ENCODE results near the gene FBXL19.

FBXL19 gene

GRCh38 chr16:30958175-30959079, 35.1 kb downstream of the FBXL19 start:
- POLR2A ChIA-PET, result interaction anchor here (0.7 to 2.9 kb wide), 5 partner anchors 9 to 159 kb away, joined by 3 to 9 read pairs (median 3); partner anchors contain the start of genes ZNF646 and ZNF668

More at GRCh38 chr16:30958175-30959079, 35.1 kb downstream of the FBXL19 start:
- H3K36me3 ChIP-seq (ENCODE audit: control insufficient read depth in 2 of 2, insufficient read depth in 1 of 2, low read length in 2 of 2), result peaks cover 40 to 50% of the 10 kb centered on the region in 2 experiments
- peaks cover 2% of the 10 kb centered on the region; the same call in 1 of the 2 replicates for H3K4me1 ChIP-seq (ENCODE audit: control insufficient read depth, insufficient read depth, low read length)
- H3K27ac ChIP-seq (ENCODE audit: extremely low read depth, low read depth, low read length), result peak overlapping the region; percentile 96; the same call in 1 of the 2 replicates
- CTCF ChIA-PET, result interaction anchor here (0.6 to 2.7 kb wide), 5 partner anchors 14 to 203 kb away, joined by 3 to 8 read pairs (median 4); no protein-coding TSS in a partner anchor
- TF ChIP-seq ZNF24 (tag by site-specific recombination; IDR thresholded peaks at IDR 0.05), result no peak
- 0 out of 2 replicates have a peak, but pooled peaks have one; percentile 39 for TF ChIP-seq KLF7 (tag by site-specific recombination; IDR thresholded peaks at IDR 0.05; ENCODE audit: borderline replicate concordance)
- TF ChIP-seq SP3 (tag by site-specific recombination; IDR thresholded peaks at IDR 0.05), result peak; percentile 61
- TF ChIP-seq, protein P1, sequence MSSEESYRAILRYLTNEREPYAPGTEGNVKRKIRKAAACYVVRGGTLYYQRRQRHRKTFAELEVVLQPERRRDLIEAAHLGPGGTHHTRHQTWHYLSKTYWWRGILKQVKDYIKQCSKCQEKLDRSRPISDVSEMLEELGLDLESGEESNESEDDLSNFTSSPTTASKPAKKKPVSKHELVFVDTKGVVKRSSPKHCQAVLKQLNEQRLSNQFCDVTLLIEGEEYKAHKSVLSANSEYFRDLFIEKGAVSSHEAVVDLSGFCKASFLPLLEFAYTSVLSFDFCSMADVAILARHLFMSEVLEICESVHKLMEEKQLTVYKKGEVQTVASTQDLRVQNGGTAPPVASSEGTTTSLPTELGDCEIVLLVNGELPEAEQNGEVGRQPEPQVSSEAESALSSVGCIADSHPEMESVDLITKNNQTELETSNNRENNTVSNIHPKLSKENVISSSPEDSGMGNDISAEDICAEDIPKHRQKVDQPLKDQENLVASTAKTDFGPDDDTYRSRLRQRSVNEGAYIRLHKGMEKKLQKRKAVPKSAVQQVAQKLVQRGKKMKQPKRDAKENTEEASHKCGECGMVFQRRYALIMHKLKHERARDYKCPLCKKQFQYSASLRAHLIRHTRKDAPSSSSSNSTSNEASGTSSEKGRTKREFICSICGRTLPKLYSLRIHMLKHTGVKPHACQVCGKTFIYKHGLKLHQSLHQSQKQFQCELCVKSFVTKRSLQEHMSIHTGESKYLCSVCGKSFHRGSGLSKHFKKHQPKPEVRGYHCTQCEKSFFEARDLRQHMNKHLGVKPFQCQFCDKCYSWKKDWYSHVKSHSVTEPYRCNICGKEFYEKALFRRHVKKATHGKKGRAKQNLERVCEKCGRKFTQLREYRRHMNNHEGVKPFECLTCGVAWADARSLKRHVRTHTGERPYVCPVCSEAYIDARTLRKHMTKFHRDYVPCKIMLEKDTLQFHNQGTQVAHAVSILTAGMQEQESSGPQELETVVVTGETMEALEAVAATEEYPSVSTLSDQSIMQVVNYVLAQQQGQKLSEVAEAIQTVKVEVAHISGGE (tag by site-specific recombination; conservative IDR thresholded peaks at IDR 0.05; ENCODE audit: low read depth), result 0 out of 2 replicates have a peak, but pooled peaks have one; percentile 26
- TF ChIP-seq GLIS2 (tag by site-specific recombination; IDR thresholded peaks at IDR 0.05), result peak; percentile 33; the same call in 1 of the 2 replicates
- peak; percentile 72 for TF ChIP-seq KLF9 (tag by site-specific recombination; IDR thresholded peaks at IDR 0.05; ENCODE audit: low read depth)
- TF ChIP-seq, protein P2, sequence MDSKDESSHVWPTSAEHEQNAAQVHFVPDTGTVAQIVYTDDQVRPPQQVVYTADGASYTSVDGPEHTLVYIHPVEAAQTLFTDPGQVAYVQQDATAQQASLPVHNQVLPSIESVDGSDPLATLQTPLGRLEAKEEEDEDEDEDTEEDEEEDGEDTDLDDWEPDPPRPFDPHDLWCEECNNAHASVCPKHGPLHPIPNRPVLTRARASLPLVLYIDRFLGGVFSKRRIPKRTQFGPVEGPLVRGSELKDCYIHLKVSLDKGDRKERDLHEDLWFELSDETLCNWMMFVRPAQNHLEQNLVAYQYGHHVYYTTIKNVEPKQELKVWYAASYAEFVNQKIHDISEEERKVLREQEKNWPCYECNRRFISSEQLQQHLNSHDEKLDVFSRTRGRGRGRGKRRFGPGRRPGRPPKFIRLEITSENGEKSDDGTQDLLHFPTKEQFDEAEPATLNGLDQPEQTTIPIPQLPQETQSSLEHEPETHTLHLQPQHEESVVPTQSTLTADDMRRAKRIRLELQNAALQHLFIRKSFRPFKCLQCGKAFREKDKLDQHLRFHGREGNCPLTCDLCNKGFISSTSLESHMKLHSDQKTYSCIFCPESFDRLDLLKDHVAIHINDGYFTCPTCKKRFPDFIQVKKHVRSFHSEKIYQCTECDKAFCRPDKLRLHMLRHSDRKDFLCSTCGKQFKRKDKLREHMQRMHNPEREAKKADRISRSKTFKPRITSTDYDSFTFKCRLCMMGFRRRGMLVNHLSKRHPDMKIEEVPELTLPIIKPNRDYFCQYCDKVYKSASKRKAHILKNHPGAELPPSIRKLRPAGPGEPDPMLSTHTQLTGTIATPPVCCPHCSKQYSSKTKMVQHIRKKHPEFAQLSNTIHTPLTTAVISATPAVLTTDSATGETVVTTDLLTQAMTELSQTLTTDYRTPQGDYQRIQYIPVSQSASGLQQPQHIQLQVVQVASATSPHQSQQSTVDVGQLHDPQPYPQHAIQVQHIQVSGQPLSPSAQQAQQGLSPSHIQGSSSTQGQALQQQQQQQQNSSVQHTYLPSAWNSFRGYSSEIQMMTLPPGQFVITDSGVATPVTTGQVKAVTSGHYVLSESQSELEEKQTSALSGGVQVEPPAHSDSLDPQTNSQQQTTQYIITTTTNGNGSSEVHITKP (tag by site-specific recombination; IDR thresholded peaks at IDR 0.05), result peak; percentile 38; the same call in 1 of the 2 replicates
- TF ChIP-seq ZNF335 (tag by site-specific recombination; conservative IDR thresholded peaks at IDR 0.05), result peak; percentile 41
- TF ChIP-seq, protein P3, sequence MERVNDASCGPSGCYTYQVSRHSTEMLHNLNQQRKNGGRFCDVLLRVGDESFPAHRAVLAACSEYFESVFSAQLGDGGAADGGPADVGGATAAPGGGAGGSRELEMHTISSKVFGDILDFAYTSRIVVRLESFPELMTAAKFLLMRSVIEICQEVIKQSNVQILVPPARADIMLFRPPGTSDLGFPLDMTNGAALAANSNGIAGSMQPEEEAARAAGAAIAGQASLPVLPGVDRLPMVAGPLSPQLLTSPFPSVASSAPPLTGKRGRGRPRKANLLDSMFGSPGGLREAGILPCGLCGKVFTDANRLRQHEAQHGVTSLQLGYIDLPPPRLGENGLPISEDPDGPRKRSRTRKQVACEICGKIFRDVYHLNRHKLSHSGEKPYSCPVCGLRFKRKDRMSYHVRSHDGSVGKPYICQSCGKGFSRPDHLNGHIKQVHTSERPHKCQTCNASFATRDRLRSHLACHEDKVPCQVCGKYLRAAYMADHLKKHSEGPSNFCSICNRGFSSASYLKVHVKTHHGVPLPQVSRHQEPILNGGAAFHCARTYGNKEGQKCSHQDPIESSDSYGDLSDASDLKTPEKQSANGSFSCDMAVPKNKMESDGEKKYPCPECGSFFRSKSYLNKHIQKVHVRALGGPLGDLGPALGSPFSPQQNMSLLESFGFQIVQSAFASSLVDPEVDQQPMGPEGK (tag by site-specific recombination; IDR thresholded peaks at IDR 0.05), result peak; percentile 60; the same call in 1 of the 2 replicates
- no peak for TF ChIP-seq ZNF530 (tag by site-specific recombination; IDR thresholded peaks at IDR 0.05; ENCODE audit: low read depth)
- TF ChIP-seq SP2 (tag by site-specific recombination; IDR thresholded peaks at IDR 0.05), result peak; percentile 68
- no peak for TF ChIP-seq ZNF18 (tag by site-specific recombination; IDR thresholded peaks at IDR 0.05)
- peak; percentile 76; the same call in 1 of the 2 replicates for TF ChIP-seq ZNF398 (tag by site-specific recombination; IDR thresholded peaks at IDR 0.05)
- TF ChIP-seq EGR2 (tag by site-specific recombination; IDR thresholded peaks at IDR 0.05; ENCODE audit: low read depth), result 0 out of 2 replicates have a peak, but pooled peaks have one; percentile 13
- no peaks in the 10 kb centered on the region for H3K9me3 ChIP-seq (ENCODE audit: control insufficient read depth, insufficient read depth, low read depth, low read length)
- H3K4me3 ChIP-seq (ENCODE audit: low read depth, low read length), result peak overlapping the region; percentile 90
